B cell (primary cell): ENCODE measurements around the gene TMEM207.

ENCODE experiments used
- EZH2 ChIP-seq: IDR thresholded peaks from 2 replicates; pipeline ENCODE4 v1.6.1; 2012; ENCODE audit warnings: borderline replicate concordance, low read depth, mild to moderate bottlenecking, moderate library complexity, low read length; ENCODE audit not compliant: insufficient read depth, poor library complexity, severe bottlenecking
- TF ChIP-seq, protein P1 (sequence below): fragments of 200-600 bp; IDR thresholded peaks from one replicate; pipeline ENCODE4 v1.8.0; 2022; ENCODE audit warnings: antibody characterized with exemption, mild to moderate bottlenecking

DNA sequence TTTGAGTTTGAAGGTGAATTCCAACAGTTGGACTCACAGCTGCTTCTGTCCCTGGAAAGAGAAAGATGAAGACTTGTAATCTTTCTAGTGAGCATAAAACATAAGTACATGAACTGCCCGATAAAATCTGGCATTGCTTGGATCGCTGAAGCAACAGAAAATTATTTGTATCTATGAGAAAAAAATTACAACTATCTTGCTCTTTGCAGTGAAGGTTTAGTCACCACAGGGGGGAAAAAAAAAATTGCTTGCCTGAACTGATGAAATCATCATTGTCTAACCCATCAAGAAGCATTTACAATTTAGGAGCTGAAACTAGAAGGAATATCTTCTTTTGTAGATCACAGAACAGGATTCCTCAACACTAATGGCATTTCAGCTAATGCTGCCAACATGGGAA is 20.0 kb downstream of the TMEM207 start:
- TF ChIP-seq, protein P1, sequence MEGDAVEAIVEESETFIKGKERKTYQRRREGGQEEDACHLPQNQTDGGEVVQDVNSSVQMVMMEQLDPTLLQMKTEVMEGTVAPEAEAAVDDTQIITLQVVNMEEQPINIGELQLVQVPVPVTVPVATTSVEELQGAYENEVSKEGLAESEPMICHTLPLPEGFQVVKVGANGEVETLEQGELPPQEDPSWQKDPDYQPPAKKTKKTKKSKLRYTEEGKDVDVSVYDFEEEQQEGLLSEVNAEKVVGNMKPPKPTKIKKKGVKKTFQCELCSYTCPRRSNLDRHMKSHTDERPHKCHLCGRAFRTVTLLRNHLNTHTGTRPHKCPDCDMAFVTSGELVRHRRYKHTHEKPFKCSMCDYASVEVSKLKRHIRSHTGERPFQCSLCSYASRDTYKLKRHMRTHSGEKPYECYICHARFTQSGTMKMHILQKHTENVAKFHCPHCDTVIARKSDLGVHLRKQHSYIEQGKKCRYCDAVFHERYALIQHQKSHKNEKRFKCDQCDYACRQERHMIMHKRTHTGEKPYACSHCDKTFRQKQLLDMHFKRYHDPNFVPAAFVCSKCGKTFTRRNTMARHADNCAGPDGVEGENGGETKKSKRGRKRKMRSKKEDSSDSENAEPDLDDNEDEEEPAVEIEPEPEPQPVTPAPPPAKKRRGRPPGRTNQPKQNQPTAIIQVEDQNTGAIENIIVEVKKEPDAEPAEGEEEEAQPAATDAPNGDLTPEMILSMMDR = no peak
- TF ChIP-seq EZH2 = no peak
